ENCODE measurements around the gene FAAH.
A peak's percentile ranks its signal among the peaks of the same experiment; 100 is the strongest.

- peak; percentile 73 for TF ChIP-seq CTCF (conservative IDR thresholded peaks at IDR 0.05; ENCODE audit: low read depth, low read length)
- TF ChIP-seq NFE2L2 (IDR thresholded peaks at IDR 0.05; ENCODE audit: low read depth, low read length): no peak
- TF ChIP-seq BHLHE40 (IDR thresholded peaks at IDR 0.05; ENCODE audit: low read depth, low read length): no peak
- no peak for TF ChIP-seq POLR2A (IDR thresholded peaks at IDR 0.05; ENCODE audit: low read depth, low read length)
- no peak for TF ChIP-seq CHD1 (IDR thresholded peaks at IDR 0.05; ENCODE audit: low read depth, low read length)
- TF ChIP-seq USF2 (IDR thresholded peaks at IDR 0.05; ENCODE audit: low read depth, low read length): no peak
- TF ChIP-seq MAFK (IDR thresholded peaks at IDR 0.05; ENCODE audit: low read depth, low read length): no peak
- TF ChIP-seq RAD21 (IDR thresholded peaks at IDR 0.05; ENCODE audit: low read length): peak; percentile 30
- TF ChIP-seq CEBPB (IDR thresholded peaks at IDR 0.05; ENCODE audit: low read depth, low read length): no peak
- TF ChIP-seq RFX5 (IDR thresholded peaks at IDR 0.05; ENCODE audit: low read depth, low read length): no peak
- TF ChIP-seq ELK1 (IDR thresholded peaks at IDR 0.05; ENCODE audit: borderline replicate concordance, low read depth, low read length): no peak
These were observed 48.4 kb downstream of the FAAH start for GRCh38 chr1:46442317-46443161.
